GM19351 (cell line): ENCODE data around the gene LRMDA.

Experiments
- ATAC-seq: cut with Tn5 transposase; IDR thresholded peaks from one replicate; pipeline ENCODE4 v1.9.1; 2021; ENCODE audit warnings: mild to moderate bottlenecking, moderate library complexity; ENCODE audit not compliant: unreplicated experiment

Gene LRMDA

DNA sequence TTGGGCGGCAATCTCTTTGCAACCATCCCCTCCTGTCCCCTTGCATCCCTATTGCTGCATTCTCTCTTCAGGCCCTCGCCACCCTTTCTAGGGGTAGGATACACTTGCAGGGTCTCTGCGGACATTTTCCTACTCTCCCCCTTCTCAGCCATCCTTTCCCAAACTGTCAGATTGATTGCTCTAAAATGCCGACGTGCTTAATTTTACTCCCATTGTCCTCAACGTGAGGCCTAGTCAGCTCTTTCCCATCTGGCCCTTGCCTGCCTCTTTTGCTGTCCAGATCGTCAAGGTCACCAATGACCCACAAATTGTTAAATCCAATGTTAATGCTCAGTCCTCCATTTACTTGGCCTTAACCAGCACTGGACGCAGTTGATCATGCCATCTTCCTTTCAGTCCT, 12.7 kb upstream of the LRMDA start:
- ATAC-seq = no peak

- no peak for ATAC-seq
These were observed 8.5 kb upstream of the LRMDA start for GRCh38 chr10:75422913-75423312.

DNA sequence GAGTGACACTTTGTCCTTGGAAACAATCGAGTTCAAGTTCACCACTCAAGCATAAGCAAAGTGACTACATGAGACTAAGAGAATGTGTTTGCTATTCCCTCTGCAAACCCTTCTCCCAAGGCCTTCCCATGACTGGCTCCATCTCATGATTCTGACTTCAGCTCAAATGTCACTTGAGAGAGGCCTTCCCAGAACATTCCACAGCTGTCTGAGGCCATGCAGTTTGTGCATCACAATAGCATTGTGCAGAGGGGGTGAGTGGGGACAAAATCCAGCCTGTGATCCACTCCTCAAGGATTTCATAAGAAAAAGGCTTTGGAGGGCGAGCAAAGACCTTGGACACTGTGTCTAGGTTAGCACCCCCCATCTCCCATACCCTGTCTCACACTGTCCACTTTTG, 6.9 kb upstream of the LRMDA start:
- no peak for ATAC-seq

- no peak for ATAC-seq
These were observed 5.9 kb upstream of the LRMDA start for GRCh38 chr10:75425291-75426079.

DNA sequence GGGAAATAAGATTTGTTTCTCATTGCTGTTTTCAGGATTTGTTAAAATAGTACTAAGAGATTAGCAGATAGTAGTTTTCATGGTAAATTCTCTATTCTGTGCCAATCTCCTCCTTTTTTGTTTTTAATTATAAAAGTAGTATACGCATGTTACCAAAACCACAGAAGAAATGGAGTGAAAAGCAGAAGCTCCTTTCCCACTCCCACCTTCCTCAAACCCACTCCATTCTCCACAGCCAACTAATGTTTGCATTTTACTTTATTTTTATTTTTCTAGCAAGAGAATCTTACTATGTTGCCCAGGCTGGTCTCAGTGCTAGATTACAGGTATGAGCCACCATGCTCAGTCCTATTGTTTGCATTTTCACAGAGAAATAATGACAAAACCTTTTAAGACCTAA, 4.5 kb upstream of the LRMDA start:
- no peak for ATAC-seq

GRCh38 chr10:75427951-75428350, 3.5 kb upstream of the LRMDA start:
- no peak for ATAC-seq

DNA sequence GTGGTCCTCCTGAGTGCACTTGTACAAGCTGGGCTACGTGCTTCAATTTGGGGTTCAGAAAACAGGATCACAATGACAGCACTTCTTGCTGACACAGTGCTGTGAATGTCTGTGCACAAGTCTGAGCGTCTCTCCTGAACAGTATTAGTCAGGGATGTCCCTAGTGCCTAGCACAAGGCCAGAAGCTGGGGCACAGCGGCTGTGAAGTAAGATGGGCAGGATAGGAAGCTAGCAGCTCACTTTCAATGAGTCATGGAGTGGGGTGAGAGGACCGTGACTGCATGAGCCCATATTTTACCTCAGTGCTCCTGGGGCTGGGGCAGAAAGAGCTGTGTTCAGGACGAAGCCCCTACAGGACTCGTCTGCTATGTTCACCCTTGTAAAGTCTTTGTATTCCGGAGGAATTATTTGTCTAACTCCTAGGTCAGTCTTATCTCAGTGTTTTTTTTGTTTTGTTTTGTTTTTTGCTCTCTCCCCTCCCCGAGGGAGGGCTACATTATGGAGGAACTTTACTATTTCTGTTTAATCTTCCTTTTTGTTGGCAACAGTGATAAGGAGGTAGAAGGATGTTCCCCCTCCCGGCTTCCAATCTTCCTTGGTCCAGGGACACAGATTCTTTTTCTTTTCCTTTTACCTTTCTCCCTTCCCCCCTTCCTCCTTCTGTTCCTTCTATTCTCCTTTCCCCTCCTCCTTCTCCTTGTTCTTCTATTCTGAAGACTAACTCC, 2.8 kb upstream of the LRMDA start:
- no peak for ATAC-seq

- ATAC-seq = no peak
These were observed 2.1 kb upstream of the LRMDA start for GRCh38 chr10:75429159-75429827.

DNA sequence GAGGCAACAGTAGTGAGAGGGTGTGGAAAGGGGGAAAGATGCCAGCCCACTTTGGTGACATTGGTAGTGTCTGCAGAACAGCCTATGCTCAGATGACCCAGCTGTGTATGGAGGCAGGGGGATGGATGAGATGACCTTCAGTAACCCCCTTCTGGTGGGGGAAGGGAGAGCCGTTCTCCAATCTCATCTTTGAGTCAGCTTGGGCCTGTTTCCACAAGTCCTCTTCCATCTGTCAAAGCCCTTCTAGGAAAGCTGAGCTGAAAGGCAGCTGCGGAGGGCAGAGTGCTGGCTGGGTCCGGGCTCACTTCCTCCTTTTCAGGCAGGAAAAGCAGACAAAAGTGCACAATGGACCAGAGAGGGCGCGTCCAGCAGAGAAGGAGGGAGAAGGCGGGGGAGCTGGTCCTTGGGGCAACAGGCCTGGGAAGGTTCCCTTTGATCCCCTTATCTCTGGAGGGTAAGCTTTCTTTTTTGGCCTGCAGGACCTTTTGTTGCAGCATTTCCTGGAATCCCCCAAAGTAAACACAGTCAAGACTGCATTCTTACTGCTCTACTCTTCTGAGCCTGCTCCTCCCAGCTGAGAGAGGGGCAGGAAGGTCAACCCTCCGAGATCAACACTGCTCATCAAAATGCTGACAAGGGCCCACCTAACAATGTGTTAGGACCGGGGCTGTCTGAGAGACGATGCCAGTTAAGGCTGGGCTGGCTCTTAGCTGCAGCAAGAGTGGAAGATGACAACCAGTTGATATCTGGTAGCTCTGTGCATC, 1.2 kb upstream of the LRMDA start:
- ATAC-seq = no peak

DNA sequence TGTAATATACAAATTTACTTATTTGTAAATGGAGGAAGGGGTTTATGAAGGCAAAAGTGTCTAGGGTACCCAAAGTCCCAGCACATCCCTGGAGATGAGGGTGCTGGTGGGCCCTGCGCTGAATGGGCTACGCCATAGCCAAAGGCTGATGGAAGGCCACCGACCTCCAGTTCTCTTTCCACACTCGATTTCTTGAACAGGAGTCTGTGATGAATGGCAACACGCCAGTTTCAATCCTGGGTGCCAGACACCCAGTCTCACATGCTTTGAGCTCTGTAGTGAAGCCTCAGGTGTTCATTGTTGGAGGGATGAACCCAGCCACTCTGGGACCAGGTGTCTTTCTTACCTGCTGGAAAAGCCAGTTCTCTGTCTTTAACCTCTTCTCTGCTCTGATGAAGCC, 752 bp downstream of the LRMDA start:
- no peak for ATAC-seq

DNA sequence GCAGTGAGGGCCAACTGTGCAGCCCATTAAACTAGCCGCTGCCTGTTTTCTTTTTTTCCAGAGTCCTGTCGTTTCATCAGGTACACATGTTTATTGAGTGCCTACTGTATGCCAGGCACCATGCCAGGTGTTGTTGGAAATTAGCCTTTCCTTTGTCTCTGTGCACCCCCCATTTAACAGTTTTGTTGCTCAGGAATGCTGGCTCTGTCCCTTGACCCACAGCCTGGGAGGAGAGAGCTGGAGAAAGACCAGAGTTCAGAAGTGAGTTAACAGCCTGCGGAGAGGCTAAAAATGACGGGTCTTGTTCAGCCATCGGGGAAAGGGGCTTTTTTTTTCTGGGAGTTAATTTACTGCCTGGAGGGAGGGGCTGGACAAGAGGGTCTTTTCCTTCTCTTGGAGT, 1.3 kb downstream of the LRMDA start:
- no peak for ATAC-seq

DNA sequence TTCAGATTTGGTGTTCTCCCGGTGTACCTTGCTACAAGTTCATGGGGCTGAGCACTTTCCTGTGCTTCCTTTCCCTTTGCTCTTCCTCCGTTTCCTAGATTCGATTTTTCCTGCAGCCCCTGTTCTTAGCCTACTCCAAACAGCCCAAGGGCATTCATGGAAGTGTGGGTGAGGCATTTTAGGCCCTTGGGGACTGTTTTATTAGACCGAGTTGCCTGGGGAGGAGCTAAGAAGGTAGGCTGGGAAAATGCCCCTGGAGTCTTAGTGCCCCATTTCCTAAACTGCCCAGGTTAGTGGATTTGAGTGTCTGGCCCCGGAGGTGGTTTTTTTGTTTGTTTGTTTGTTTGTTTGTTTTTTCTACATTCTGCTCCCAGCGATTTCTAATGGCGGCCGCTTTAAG, 1.8 kb downstream of the LRMDA start:
- no peak for ATAC-seq

DNA sequence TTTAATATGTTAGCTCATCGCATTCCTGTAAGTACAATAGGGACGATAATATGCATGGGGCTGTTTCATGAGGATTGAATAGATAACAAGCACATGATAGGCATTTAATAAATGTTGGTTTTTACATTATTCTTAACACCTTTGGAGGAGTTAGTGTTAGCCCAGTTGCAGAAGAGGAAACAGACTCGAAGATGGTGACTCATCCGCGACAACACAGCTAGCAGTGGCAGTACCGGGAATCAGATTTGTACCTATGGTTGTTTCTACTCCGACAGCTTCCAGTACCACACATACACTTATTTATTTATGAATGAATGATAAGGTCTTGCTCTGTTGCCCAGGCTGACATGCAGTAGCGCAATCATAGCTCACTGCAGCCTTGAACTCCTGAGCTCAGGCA, 2.9 kb downstream of the LRMDA start:
- ATAC-seq = no peak

DNA sequence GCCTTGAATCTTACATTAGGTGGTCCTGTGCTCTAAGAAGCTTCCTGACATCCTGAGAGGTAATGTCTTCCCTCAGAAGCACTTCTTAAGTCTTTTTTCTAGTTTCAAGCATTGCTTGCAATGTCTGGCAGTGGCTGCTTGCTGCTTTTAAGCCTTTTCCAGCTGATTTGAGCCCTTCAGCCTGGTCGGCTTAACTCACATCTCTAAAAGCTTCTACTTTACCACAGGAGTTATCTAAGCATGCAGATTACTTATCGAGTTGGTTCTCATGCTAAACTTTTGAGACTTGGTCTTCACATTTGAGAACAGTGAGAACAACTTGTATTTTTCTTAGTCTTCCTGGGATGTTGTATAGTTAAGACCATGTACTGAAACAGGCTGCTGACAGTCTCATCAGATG, 3.9 kb downstream of the LRMDA start:
- ATAC-seq = no peak

- ATAC-seq = no peak
These were observed 5.5 kb downstream of the LRMDA start for GRCh38 chr10:75436896-75437295.

DNA sequence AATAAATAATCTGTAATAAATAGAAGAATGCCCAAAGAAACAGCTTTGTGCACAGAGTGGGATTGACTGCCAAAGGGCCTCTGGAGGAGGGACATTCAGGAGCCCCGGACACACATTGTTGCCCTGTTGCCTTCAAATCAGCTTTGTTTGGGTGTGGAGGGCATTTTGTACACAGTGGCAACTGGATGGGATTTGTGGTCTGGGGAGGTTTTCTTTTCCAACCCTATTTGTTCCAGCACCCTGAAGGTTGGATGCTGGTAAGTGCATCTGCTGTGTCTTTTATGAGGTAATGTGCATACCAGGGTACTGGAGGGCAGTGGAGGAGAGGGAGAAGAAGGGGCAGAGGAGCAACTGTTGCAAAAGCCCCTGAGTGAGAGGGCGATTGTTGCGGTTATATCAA, 6.3 kb downstream of the LRMDA start:
- no peak for ATAC-seq

GRCh38 chr10:75438275-75438674, 6.9 kb downstream of the LRMDA start:
- no peak for ATAC-seq

- ATAC-seq = no peak
These were observed 8.4 kb downstream of the LRMDA start for GRCh38 chr10:75439811-75440210.

- ATAC-seq = no peak
These were observed 8.9 kb downstream of the LRMDA start for GRCh38 chr10:75440271-75440793.

DNA sequence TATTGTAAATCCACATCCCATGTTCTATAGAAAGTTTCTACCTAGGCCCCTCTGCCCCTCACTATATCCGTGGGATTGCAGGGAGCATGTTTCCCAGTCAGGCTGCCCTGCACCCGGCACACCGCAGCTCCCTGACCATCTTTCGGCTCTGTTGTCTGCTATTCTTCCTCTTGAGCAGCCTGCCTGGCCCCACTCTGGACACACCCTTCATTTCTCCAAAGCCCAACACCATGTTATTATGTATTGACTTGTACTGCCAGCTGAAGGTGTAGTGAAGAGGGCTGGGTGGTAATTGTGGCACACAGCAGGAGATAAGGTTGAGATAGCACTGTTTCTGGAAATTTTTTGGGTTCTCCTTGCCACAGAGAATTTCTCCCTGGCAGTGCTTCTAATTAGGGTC, 9.8 kb downstream of the LRMDA start:
- no peak for ATAC-seq

- ATAC-seq = no peak
These were observed 10.3 kb downstream of the LRMDA start for GRCh38 chr10:75441682-75442081.
